Liver (tissue), 9 donors: Measurements from ENCODE around the gene FGFBP3. TPM values are rescaled to one million over a fixed set of nuclear protein-coding genes. Genes with fewer than 3 reads are reported as not detected.

Experiments
- DNase-seq: peaks from one replicate; pipeline ENCODE4 v3.0.0-alpha.2; 2017; ENCODE audit warnings: low spot score
- H3K27ac ChIP-seq, 2 donors: one replicate each; pipeline ENCODE4 v1.7.0; 2013; ENCODE audit warnings: inconsistent platforms in 2 of 2, low read length in 2 of 2, control low read depth in 1 of 2, low read depth in 1 of 2, mild to moderate bottlenecking in 1 of 2
- H3K27me3 ChIP-seq, 4 donors: one replicate each; pipeline versions ENCODE4 v1.6.1 to v1.7.0; 2013; ENCODE audit warnings: low read length in 3 of 4, inconsistent platforms in 1 of 4, mild to moderate bottlenecking in 1 of 4, moderate library complexity in 1 of 4; ENCODE audit not compliant: control insufficient read depth in 4 of 4, insufficient read depth in 4 of 4
- H3K36me3 ChIP-seq, 4 donors: one replicate each; pipeline versions ENCODE4 v1.6.1 to v1.7.0; 2013; ENCODE audit warnings: low read length in 3 of 4, mild to moderate bottlenecking in 3 of 4, low read depth in 1 of 4, moderate library complexity in 1 of 4; ENCODE audit not compliant: control insufficient read depth in 4 of 4, insufficient read depth in 3 of 4
- H3K4me1 ChIP-seq, 4 donors: one replicate each; pipeline versions ENCODE4 v1.6.1 to v1.7.0; 2013; ENCODE audit warnings: low read length in 3 of 4, mild to moderate bottlenecking in 3 of 4, moderate library complexity in 1 of 4; ENCODE audit not compliant: control insufficient read depth in 4 of 4, insufficient read depth in 4 of 4
- H3K4me3 ChIP-seq, 3 donors: one replicate each; pipeline versions ENCODE4 v1.6.1 to v1.7.0; 2013; ENCODE audit warnings: low read length in 3 of 3, control low read depth in 1 of 3, low read depth in 1 of 3, mild to moderate bottlenecking in 1 of 3
- H3K9ac ChIP-seq, 2 donors: one replicate each; pipeline ENCODE4 v1.7.0; 2013; ENCODE audit warnings: low read length in 2 of 2, mild to moderate bottlenecking in 2 of 2, moderate library complexity in 2 of 2, control low read depth in 1 of 2, low read depth in 1 of 2
- H3K9me3 ChIP-seq, 4 donors: one replicate each; pipeline versions ENCODE4 v1.6.1 to v1.7.0; 2013; ENCODE audit warnings: low read length in 3 of 4; ENCODE audit not compliant: control insufficient read depth in 4 of 4
- FOXA1 ChIP-seq: IDR thresholded peaks from 2 replicates; pipeline ENCODE4 v1.6.1; 2016; ENCODE audit warnings: antibody characterized with exemption
- FOXA2 ChIP-seq: IDR thresholded peaks from 2 replicates; pipeline ENCODE4 v1.6.1; 2016; ENCODE audit warnings: antibody characterized with exemption
- GABPA ChIP-seq, 2 donors: IDR thresholded peaks in 1 of 2; conservative IDR thresholded peaks in 1 of 2; 2 replicates each; pipeline ENCODE4 v1.6.1; 2016; ENCODE audit warnings: antibody characterized with exemption in 2 of 2, mild to moderate bottlenecking in 1 of 2, moderate library complexity in 1 of 2
- HNF4A ChIP-seq, 2 donors: conservative IDR thresholded peaks; 2 replicates each; pipeline ENCODE4 v1.6.1; 2016; ENCODE audit warnings: antibody characterized with exemption in 2 of 2, mild to moderate bottlenecking in 2 of 2
- HNF4G ChIP-seq: IDR thresholded peaks from 2 replicates; pipeline ENCODE4 v1.6.1; 2016; ENCODE audit warnings: antibody characterized with exemption
- JUND ChIP-seq, 2 donors: IDR thresholded peaks; 2 replicates each; pipeline ENCODE4 v1.6.1; 2016; ENCODE audit warnings: antibody characterized with exemption in 2 of 2
- NR2F2 ChIP-seq: IDR thresholded peaks from 2 replicates; pipeline ENCODE4 v1.6.1; 2016; ENCODE audit warnings: antibody characterized with exemption
- RAD21 ChIP-seq, 2 donors: IDR thresholded peaks; 2 replicates each; pipeline ENCODE4 v1.6.1; 2016; ENCODE audit warnings: antibody characterized with exemption in 2 of 2, mild to moderate bottlenecking in 2 of 2
- RXRA ChIP-seq, 2 donors: IDR thresholded peaks; 2 replicates each; pipeline ENCODE4 v1.6.1; 2017 to 2018; ENCODE audit warnings: antibody characterized with exemption in 2 of 2, mild to moderate bottlenecking in 1 of 2
- SP1 ChIP-seq: IDR thresholded peaks from 2 replicates; pipeline ENCODE4 v1.6.1; 2018; ENCODE audit warnings: antibody characterized with exemption, mild to moderate bottlenecking
- TAF1 ChIP-seq: conservative IDR thresholded peaks from 2 replicates; pipeline ENCODE4 v1.6.1; 2016; ENCODE audit warnings: antibody characterized with exemption, mild to moderate bottlenecking
- YY1 ChIP-seq: IDR thresholded peaks from 2 replicates; pipeline ENCODE4 v1.6.1; 2016; ENCODE audit warnings: antibody characterized with exemption, mild to moderate bottlenecking
- WGBS: extraction: QIAGEN DNeasy Blood & Tissue Kit; methylation state at CpG from one replicate; pipeline ENCODE4 v1.1.7; 2013; 5-methylcytosine and 5-hydroxymethylcytosine counted together
- polyA plus RNA-seq, 2 donors: library from polyadenylated mRNA; stranded (reverse) in 1 of 2; unstranded in 1 of 2; fragments of 200-250 nt in 1 of 2; fragments of >200 nt in 1 of 2; fragmentation: Nextera tagmentation in 1 of 2; extraction: Ambion mirVana in 1 of 2; gene quantifications; one replicate each; pipeline versions ENCODE4 v1.2.1 to v1.2.3, GENCODE V29; 2013 to 2015
- total RNA-seq, 2 donors: library from RNA; depleted of rRNA; stranded (reverse); fragments of >200 nt; gene quantifications; one replicate each; pipeline ENCODE4 v1.2.3, GENCODE V29; 2014
- TF ChIP-seq, protein P1 (sequence below): IDR thresholded peaks from 2 replicates; pipeline ENCODE4 v1.6.1; 2016; ENCODE audit warnings: antibody characterized with exemption
- TF ChIP-seq, protein P2 (sequence below): fragments of 150-350 bp; IDR thresholded peaks from 2 replicates; pipeline ENCODE4 v1.5.1; 2017; ENCODE audit warnings: improper control_type of control experiment, low read depth, low read length; ENCODE audit not compliant: missing input control
- TF ChIP-seq, protein P3 (sequence below): IDR thresholded peaks from 2 replicates; pipeline ENCODE4 v1.6.1; 2016; ENCODE audit warnings: antibody characterized with exemption
- TF ChIP-seq, protein P4 (sequence below): IDR thresholded peaks from 2 replicates; pipeline ENCODE4 v1.6.1; 2016; ENCODE audit warnings: antibody characterized with exemption
- TF ChIP-seq, protein P5 (sequence below): IDR thresholded peaks from 2 replicates; pipeline ENCODE4 v1.6.1; 2016; ENCODE audit warnings: antibody characterized with exemption, mild to moderate bottlenecking
- donor health status: healthy.
- donor health status: healthy.
- donor health status: healthy.
- donor health status: healthy.
- donor health status: healthy.

The FGFBP3 gene
- total and polyA plus RNA-seq, 4 donors, result 0.08 to 0.37 (median 0.19) TPM

DNA sequence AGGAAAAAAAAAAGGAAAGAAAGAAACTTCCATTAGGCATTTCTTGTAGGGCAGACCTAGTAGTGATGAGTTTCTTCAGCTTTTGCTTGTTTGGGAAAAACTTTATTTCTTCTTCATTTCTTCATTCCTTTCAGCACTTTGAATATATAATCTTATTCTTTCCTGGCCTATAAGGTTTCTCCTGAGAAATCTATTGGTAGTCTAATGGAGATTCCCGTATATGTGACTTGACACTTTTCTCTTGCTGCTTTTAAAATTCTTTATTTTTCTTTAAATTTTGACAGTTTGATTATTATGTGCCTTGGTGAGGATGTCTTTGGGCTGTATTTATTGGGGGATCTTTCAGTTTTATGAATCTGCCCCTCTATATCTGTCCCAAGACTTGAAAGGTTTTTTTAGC is 10.4 kb upstream of the FGFBP3 start:
- H3K27ac ChIP-seq, result no peak overlapping the region
- 99% methylated on average over 1 of the region's 1 CpG for WGBS
- no peaks in the 10 kb centered on the region for H3K36me3 ChIP-seq
- no peak for DNase-seq
- H3K9me3 ChIP-seq, result peaks cover 0 to 3% (median 0%) of the 10 kb centered on the region in 4 donors
- no peaks in the 10 kb centered on the region for H3K27me3 ChIP-seq
- peaks cover 0 to 10% (median 2%) of the 10 kb centered on the region in 4 donors for H3K4me1 ChIP-seq
- H3K4me3 ChIP-seq, result no peak overlapping the region
- TF ChIP-seq, protein P1, sequence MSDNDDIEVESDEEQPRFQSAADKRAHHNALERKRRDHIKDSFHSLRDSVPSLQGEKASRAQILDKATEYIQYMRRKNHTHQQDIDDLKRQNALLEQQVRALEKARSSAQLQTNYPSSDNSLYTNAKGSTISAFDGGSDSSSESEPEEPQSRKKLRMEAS, result no peak
- TF ChIP-seq HNF4A (conservative IDR thresholded peaks at IDR 0.05) (no peak), RXRA (IDR thresholded peaks at IDR 0.05) (no peak), HNF4G (no peak), RAD21 (IDR thresholded peaks at IDR 0.05) (no peak), FOXA1 (no peak), JUND (IDR thresholded peaks at IDR 0.05) (no peak), TAF1 (no peak), GABPA (IDR thresholded peaks at IDR 0.05 in 1 of 2, conservative IDR thresholded peaks at IDR 0.05 in 1 of 2) (no peak), NR2F2 (no peak), YY1 (no peak), SP1 (no peak)
- TF ChIP-seq, protein P2, sequence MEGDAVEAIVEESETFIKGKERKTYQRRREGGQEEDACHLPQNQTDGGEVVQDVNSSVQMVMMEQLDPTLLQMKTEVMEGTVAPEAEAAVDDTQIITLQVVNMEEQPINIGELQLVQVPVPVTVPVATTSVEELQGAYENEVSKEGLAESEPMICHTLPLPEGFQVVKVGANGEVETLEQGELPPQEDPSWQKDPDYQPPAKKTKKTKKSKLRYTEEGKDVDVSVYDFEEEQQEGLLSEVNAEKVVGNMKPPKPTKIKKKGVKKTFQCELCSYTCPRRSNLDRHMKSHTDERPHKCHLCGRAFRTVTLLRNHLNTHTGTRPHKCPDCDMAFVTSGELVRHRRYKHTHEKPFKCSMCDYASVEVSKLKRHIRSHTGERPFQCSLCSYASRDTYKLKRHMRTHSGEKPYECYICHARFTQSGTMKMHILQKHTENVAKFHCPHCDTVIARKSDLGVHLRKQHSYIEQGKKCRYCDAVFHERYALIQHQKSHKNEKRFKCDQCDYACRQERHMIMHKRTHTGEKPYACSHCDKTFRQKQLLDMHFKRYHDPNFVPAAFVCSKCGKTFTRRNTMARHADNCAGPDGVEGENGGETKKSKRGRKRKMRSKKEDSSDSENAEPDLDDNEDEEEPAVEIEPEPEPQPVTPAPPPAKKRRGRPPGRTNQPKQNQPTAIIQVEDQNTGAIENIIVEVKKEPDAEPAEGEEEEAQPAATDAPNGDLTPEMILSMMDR, result no peak
- TF ChIP-seq, protein P3, sequence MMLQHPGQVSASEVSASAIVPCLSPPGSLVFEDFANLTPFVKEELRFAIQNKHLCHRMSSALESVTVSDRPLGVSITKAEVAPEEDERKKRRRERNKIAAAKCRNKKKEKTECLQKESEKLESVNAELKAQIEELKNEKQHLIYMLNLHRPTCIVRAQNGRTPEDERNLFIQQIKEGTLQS, result no peak
- TF ChIP-seq, protein P4, sequence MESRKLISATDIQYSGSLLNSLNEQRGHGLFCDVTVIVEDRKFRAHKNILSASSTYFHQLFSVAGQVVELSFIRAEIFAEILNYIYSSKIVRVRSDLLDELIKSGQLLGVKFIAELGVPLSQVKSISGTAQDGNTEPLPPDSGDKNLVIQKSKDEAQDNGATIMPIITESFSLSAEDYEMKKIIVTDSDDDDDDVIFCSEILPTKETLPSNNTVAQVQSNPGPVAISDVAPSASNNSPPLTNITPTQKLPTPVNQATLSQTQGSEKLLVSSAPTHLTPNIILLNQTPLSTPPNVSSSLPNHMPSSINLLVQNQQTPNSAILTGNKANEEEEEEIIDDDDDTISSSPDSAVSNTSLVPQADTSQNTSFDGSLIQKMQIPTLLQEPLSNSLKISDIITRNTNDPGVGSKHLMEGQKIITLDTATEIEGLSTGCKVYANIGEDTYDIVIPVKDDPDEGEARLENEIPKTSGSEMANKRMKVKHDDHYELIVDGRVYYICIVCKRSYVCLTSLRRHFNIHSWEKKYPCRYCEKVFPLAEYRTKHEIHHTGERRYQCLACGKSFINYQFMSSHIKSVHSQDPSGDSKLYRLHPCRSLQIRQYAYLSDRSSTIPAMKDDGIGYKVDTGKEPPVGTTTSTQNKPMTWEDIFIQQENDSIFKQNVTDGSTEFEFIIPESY, result no peak
- TF ChIP-seq, protein P5, sequence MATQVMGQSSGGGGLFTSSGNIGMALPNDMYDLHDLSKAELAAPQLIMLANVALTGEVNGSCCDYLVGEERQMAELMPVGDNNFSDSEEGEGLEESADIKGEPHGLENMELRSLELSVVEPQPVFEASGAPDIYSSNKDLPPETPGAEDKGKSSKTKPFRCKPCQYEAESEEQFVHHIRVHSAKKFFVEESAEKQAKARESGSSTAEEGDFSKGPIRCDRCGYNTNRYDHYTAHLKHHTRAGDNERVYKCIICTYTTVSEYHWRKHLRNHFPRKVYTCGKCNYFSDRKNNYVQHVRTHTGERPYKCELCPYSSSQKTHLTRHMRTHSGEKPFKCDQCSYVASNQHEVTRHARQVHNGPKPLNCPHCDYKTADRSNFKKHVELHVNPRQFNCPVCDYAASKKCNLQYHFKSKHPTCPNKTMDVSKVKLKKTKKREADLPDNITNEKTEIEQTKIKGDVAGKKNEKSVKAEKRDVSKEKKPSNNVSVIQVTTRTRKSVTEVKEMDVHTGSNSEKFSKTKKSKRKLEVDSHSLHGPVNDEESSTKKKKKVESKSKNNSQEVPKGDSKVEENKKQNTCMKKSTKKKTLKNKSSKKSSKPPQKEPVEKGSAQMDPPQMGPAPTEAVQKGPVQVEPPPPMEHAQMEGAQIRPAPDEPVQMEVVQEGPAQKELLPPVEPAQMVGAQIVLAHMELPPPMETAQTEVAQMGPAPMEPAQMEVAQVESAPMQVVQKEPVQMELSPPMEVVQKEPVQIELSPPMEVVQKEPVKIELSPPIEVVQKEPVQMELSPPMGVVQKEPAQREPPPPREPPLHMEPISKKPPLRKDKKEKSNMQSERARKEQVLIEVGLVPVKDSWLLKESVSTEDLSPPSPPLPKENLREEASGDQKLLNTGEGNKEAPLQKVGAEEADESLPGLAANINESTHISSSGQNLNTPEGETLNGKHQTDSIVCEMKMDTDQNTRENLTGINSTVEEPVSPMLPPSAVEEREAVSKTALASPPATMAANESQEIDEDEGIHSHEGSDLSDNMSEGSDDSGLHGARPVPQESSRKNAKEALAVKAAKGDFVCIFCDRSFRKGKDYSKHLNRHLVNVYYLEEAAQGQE, result no peak
- H3K9ac ChIP-seq, result no peak overlapping the region

DNA sequence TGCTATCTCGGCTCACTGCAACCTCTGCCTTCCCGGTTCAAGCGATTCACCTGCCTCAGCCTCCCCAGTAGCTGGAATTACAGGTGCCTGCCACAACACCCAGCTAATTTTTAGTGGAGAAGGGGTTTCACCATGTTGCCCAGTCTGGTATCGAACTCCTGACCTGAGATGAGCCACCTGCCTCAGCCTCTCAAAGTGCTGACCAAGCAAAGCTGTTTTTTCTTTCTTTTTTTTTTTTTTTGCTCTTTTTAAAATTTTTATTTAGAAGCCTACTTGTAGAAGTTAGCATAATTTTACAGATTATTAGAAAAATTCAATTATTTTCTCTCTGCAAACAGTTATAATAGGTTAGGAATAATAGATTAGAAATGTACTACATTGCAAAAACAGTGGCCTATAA is 1.2 kb upstream of the FGFBP3 start:
- no peak overlapping the region for H3K9ac ChIP-seq
- H3K27ac ChIP-seq, result no peak overlapping the region
- 85% methylated on average over 4 of the region's 4 CpGs for WGBS
- no peaks in the 10 kb centered on the region for H3K27me3 ChIP-seq
- no peaks in the 10 kb centered on the region for H3K36me3 ChIP-seq
- peaks cover 0 to 16% (median 12%) of the 10 kb centered on the region in 4 donors for H3K4me1 ChIP-seq
- DNase-seq, result no peak
- H3K4me3 ChIP-seq, result no peak overlapping the region
- no peak for TF ChIP-seq JUND (IDR thresholded peaks at IDR 0.05)
- no peak for TF ChIP-seq FOXA1
- no peak for TF ChIP-seq FOXA2
- no peak for TF ChIP-seq YY1
- TF ChIP-seq, protein P2, result no peak
- TF ChIP-seq, protein P4, result no peak
- TF ChIP-seq SP1, result no peak
- TF ChIP-seq RAD21 (IDR thresholded peaks at IDR 0.05), result no peak
- TF ChIP-seq RXRA (IDR thresholded peaks at IDR 0.05), result no peak
- TF ChIP-seq HNF4G, result no peak
- no peak for TF ChIP-seq HNF4A (conservative IDR thresholded peaks at IDR 0.05)
- no peaks in the 10 kb centered on the region for H3K9me3 ChIP-seq
